Measurements from ENCODE around the gene CYP2A13.

CYP2A13 gene

GRCh38 chr19:41106177-41106576, 17.9 kb downstream of the CYP2A13 start:
- Histone ChIP-seq H3K9me3 (ENCODE audit: severe bottlenecking) (no peaks in the 10 kb centered on the region), H3K27me3 (ENCODE audit: insufficient read depth, poor library complexity, severe bottlenecking) (no peaks in the 10 kb centered on the region), H3K4me1 (ENCODE audit: insufficient read depth, poor library complexity, severe bottlenecking) (no peaks in the 10 kb centered on the region), H3K27ac (ENCODE audit: poor library complexity, severe bottlenecking) (no peak overlapping the region), H3K4me3 (ENCODE audit: severe bottlenecking) (no peak overlapping the region), H3K36me3 (ENCODE audit: low read depth) (no peaks in the 10 kb centered on the region)
- no peak for DNase-seq (ENCODE audit: low spot score)
- TF ChIP-seq, protein P1, sequence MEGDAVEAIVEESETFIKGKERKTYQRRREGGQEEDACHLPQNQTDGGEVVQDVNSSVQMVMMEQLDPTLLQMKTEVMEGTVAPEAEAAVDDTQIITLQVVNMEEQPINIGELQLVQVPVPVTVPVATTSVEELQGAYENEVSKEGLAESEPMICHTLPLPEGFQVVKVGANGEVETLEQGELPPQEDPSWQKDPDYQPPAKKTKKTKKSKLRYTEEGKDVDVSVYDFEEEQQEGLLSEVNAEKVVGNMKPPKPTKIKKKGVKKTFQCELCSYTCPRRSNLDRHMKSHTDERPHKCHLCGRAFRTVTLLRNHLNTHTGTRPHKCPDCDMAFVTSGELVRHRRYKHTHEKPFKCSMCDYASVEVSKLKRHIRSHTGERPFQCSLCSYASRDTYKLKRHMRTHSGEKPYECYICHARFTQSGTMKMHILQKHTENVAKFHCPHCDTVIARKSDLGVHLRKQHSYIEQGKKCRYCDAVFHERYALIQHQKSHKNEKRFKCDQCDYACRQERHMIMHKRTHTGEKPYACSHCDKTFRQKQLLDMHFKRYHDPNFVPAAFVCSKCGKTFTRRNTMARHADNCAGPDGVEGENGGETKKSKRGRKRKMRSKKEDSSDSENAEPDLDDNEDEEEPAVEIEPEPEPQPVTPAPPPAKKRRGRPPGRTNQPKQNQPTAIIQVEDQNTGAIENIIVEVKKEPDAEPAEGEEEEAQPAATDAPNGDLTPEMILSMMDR (IDR thresholded peaks at IDR 0.05; ENCODE audit: poor library complexity, severe bottlenecking): no peak
- no peak for ATAC-seq (ENCODE audit: low read depth)

DNA sequence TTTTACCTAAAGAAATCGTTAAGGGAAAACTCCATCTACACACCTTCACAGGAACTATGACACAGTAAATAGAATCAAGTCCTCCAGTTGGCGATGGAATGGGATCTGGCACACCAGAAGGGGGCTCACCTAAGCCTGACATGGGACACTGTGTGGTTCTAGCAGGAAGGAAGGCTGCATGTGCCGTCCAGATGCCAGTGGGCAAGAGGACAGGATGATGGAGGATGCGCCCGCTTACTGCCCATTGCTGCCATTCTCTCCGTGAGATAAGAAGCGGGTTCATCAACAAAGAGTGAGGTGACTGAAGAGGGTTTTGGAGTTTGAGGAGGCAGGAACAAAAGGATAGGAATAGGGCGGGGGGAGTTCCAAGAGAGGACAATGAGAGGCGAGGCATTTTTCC, 23.0 kb downstream of the CYP2A13 start:
- no peaks in the 10 kb centered on the region for H3K27me3 ChIP-seq (ENCODE audit: insufficient read depth, poor library complexity, severe bottlenecking)
- no peaks in the 10 kb centered on the region for H3K9me3 ChIP-seq (ENCODE audit: severe bottlenecking)
- TF ChIP-seq, protein P1 (IDR thresholded peaks at IDR 0.05; ENCODE audit: poor library complexity, severe bottlenecking): no peak
- DNase-seq (ENCODE audit: low spot score) (no peak), ATAC-seq (ENCODE audit: low read depth) (no peak)
- H3K4me3 ChIP-seq (ENCODE audit: severe bottlenecking): no peak overlapping the region
- H3K36me3 ChIP-seq (ENCODE audit: low read depth): no peaks in the 10 kb centered on the region
- no peak overlapping the region for H3K27ac ChIP-seq (ENCODE audit: poor library complexity, severe bottlenecking)
- no peaks in the 10 kb centered on the region for H3K4me1 ChIP-seq (ENCODE audit: insufficient read depth, poor library complexity, severe bottlenecking)

DNA sequence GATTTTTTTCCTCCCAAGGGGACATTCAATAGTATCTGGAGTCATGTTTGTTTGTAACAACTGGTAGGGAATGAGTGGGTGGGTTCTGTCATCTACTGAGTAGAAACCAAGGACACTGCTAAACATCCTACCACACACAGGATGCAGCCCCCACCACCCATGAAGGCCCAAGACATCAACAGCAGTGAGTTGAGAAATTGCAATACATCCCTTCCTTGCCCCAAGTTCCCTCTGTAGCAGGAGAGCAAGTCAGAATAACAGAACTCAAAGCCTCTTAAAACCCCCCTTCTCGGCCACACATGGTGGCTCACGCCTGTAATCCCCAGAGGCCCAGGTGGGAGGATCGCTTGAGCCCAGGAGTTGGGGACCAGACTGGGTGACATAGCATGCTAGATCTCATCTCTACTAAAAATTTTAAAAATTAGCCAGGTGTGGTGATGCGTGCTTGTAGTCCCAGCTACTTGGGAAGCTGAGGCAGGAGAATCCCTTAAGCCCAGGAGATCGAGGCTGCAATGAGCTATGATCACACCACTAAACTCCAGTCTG, 23.6 kb downstream of the CYP2A13 start:
- no peaks in the 10 kb centered on the region for H3K4me1 ChIP-seq (ENCODE audit: insufficient read depth, poor library complexity, severe bottlenecking)
- TF ChIP-seq, protein P1 (IDR thresholded peaks at IDR 0.05; ENCODE audit: poor library complexity, severe bottlenecking): no peak
- H3K4me3 ChIP-seq (ENCODE audit: severe bottlenecking): no peak overlapping the region
- no peaks in the 10 kb centered on the region for H3K36me3 ChIP-seq (ENCODE audit: low read depth)
- ATAC-seq (ENCODE audit: low read depth) (no peak), DNase-seq (ENCODE audit: low spot score) (no peak)
- no peaks in the 10 kb centered on the region for H3K9me3 ChIP-seq (ENCODE audit: severe bottlenecking)
- no peak overlapping the region for H3K27ac ChIP-seq (ENCODE audit: poor library complexity, severe bottlenecking)
- no peaks in the 10 kb centered on the region for H3K27me3 ChIP-seq (ENCODE audit: insufficient read depth, poor library complexity, severe bottlenecking)

GRCh38 chr19:41112728-41113290, 24.6 kb downstream of the CYP2A13 start:
- no peak for ATAC-seq (ENCODE audit: low read depth)
- no peaks in the 10 kb centered on the region for H3K9me3 ChIP-seq (ENCODE audit: severe bottlenecking)
- no peaks in the 10 kb centered on the region for H3K4me1 ChIP-seq (ENCODE audit: insufficient read depth, poor library complexity, severe bottlenecking)
- no peak for DNase-seq (ENCODE audit: low spot score)
- H3K36me3 ChIP-seq (ENCODE audit: low read depth): no peaks in the 10 kb centered on the region
- TF ChIP-seq, protein P1 (IDR thresholded peaks at IDR 0.05; ENCODE audit: poor library complexity, severe bottlenecking): no peak
- no peaks in the 10 kb centered on the region for H3K27me3 ChIP-seq (ENCODE audit: insufficient read depth, poor library complexity, severe bottlenecking)
- no peak overlapping the region for H3K27ac ChIP-seq (ENCODE audit: poor library complexity, severe bottlenecking)
- no peak overlapping the region for H3K4me3 ChIP-seq (ENCODE audit: severe bottlenecking)

GRCh38 chr19:41114132-41114531, 25.9 kb downstream of the CYP2A13 start, which contains the start of gene CYP2F1:
TSS of gene CYP2F1 (plus strand) at chr19:41114432. CDS start at chr19:41116189, 1,757 bp downstream.
- ATAC-seq (ENCODE audit: low read depth) (no peak), DNase-seq (ENCODE audit: low spot score) (no peak)
- no peaks in the 10 kb centered on the region for H3K36me3 ChIP-seq (ENCODE audit: low read depth)
- no peak within 1 kb of the TSS for H3K4me3 ChIP-seq (ENCODE audit: severe bottlenecking)
- no peaks in the 10 kb centered on the region for H3K9me3 ChIP-seq (ENCODE audit: severe bottlenecking)
- H3K27me3 ChIP-seq (ENCODE audit: insufficient read depth, poor library complexity, severe bottlenecking): no peaks in the 10 kb centered on the region
- H3K27ac ChIP-seq (ENCODE audit: poor library complexity, severe bottlenecking): no peak within 1 kb of the TSS
- no peaks in the 10 kb centered on the region for H3K4me1 ChIP-seq (ENCODE audit: insufficient read depth, poor library complexity, severe bottlenecking)
- TF ChIP-seq, protein P1 (IDR thresholded peaks at IDR 0.05; ENCODE audit: poor library complexity, severe bottlenecking): no peak

All from RWPE2 (cell line).